Measurements from ENCODE around the gene GNGT2.

The GNGT2 gene

GRCh38 chr17:49234509-49235080 is 24.2 kb upstream of the GNGT2 start:
- no peaks in the 10 kb centered on the region for H3K27me3 ChIP-seq (ENCODE audit: insufficient read depth, low read depth, severe bottlenecking)
- H3K9me3 ChIP-seq (ENCODE audit: severe bottlenecking): no peaks in the 10 kb centered on the region
- no peak overlapping the region for H3K27ac ChIP-seq
- DNase-seq: no peak
- no peak overlapping the region for H3K4me3 ChIP-seq (ENCODE audit: low read depth, low read length)
- TF ChIP-seq CTCF (IDR thresholded peaks at IDR 0.05; ENCODE audit: low read depth, low read length): no peak
- no peaks in the 10 kb centered on the region for H3K36me3 ChIP-seq

- Histone ChIP-seq H3K36me3 (no peaks in the 10 kb centered on the region), H3K4me3 (ENCODE audit: low read depth, low read length) (no peak overlapping the region), H3K27me3 (ENCODE audit: insufficient read depth, low read depth, severe bottlenecking) (no peaks in the 10 kb centered on the region), H3K27ac (no peak overlapping the region), H3K9me3 (ENCODE audit: severe bottlenecking) (no peaks in the 10 kb centered on the region)
- no peak for TF ChIP-seq CTCF (IDR thresholded peaks at IDR 0.05; ENCODE audit: low read depth, low read length)
- no peak for DNase-seq
These were observed 21.2 kb upstream of the GNGT2 start for GRCh38 chr17:49231563-49231894.

- Histone ChIP-seq H3K36me3 (no peaks in the 10 kb centered on the region), H3K4me3 (ENCODE audit: low read depth, low read length) (peak within 1 kb of the TSS; percentile 75), H3K27me3 (ENCODE audit: insufficient read depth, low read depth, severe bottlenecking) (no peaks in the 10 kb centered on the region), H3K27ac (no peak within 1 kb of the TSS), H3K9me3 (ENCODE audit: severe bottlenecking) (no peaks in the 10 kb centered on the region)
- TF ChIP-seq CTCF (IDR thresholded peaks at IDR 0.05; ENCODE audit: low read depth, low read length): no peak
- peak; percentile 94 for DNase-seq
These were observed 20.5 kb upstream of the GNGT2 start, which contains the start of gene PHOSPHO1 for GRCh38 chr17:49230636-49231562. PHOSPHO1 (minus strand) TSS chr17:49230787; CDS start chr17:49226691, 4,096 bp downstream.

GRCh38 chr17:49229805-49230600 is 19.6 kb upstream of the GNGT2 start:
- Histone ChIP-seq H3K9me3 (ENCODE audit: severe bottlenecking) (no peaks in the 10 kb centered on the region), H3K27ac (no peak overlapping the region), H3K4me3 (ENCODE audit: low read depth, low read length) (peak overlapping the region; percentile 75), H3K36me3 (no peaks in the 10 kb centered on the region), H3K27me3 (ENCODE audit: insufficient read depth, low read depth, severe bottlenecking) (no peaks in the 10 kb centered on the region)
- no peak for TF ChIP-seq CTCF (IDR thresholded peaks at IDR 0.05; ENCODE audit: low read depth, low read length)
- DNase-seq: no peak

- Histone ChIP-seq H3K27me3 (ENCODE audit: insufficient read depth, low read depth, severe bottlenecking) (no peaks in the 10 kb centered on the region), H3K4me3 (ENCODE audit: low read depth, low read length) (no peak overlapping the region), H3K27ac (no peak overlapping the region), H3K9me3 (ENCODE audit: severe bottlenecking) (no peaks in the 10 kb centered on the region), H3K36me3 (no peaks in the 10 kb centered on the region; the same call in 1 of the 2 replicates)
- DNase-seq: no peak
- TF ChIP-seq CTCF (IDR thresholded peaks at IDR 0.05; ENCODE audit: low read depth, low read length): no peak
These were observed 18.9 kb upstream of the GNGT2 start for GRCh38 chr17:49229076-49229804.

Data from WERI-Rb-1 (cell line).